ENCODE measurements around the gene RTN3.

DNA sequence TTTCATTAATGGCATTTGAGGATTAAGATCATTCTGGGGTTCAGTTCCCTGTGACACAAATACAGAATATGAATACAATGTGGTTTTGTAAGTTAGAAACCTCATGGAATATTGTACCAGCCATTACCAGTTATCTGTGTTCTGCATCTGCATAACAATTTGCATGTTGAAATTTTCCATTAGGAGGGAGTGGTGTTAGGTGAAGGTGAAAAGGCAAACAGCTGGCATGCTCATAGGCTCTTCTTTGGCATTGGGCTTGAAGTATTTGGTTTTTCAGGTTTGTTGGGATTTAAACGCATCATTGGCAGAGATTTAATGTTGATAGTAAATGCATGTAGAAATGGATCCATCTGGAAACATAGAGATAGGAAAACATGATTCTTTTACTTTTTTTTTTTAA, 18.6 kb downstream of the RTN3 start:
- TF ChIP-seq, protein P1, sequence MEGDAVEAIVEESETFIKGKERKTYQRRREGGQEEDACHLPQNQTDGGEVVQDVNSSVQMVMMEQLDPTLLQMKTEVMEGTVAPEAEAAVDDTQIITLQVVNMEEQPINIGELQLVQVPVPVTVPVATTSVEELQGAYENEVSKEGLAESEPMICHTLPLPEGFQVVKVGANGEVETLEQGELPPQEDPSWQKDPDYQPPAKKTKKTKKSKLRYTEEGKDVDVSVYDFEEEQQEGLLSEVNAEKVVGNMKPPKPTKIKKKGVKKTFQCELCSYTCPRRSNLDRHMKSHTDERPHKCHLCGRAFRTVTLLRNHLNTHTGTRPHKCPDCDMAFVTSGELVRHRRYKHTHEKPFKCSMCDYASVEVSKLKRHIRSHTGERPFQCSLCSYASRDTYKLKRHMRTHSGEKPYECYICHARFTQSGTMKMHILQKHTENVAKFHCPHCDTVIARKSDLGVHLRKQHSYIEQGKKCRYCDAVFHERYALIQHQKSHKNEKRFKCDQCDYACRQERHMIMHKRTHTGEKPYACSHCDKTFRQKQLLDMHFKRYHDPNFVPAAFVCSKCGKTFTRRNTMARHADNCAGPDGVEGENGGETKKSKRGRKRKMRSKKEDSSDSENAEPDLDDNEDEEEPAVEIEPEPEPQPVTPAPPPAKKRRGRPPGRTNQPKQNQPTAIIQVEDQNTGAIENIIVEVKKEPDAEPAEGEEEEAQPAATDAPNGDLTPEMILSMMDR (IDR thresholded peaks at IDR 0.05), result no peak
- no peak for TF ChIP-seq POLR2A (IDR thresholded peaks at IDR 0.05)
